ENCODE data around the gene LGR5. TPM values are rescaled to one million over a fixed set of nuclear protein-coding genes. Genes with fewer than 3 reads are reported as not detected.

Gene LGR5
- total RNA-seq, 1 experiment from 2014 or later, result 4.5 TPM

DNA sequence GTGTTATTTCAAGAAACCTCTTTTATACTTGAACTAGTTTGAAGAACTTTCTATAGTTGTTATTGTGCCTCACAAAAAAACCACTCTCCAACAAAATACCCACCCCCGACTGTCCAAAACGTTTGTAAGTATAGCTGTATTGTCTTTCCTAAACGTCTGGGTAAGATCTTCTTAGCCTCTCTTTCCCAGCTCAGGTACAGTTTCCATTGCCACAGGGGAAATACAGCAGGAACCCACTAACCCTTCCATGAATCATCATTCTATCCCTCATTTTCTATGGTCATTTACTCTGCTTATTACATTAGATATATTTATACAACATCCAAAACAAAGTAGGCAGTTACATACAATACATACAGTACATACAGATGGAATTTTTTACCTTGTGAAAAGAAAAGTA, 153.2 kb downstream of the LGR5 start:
- Histone ChIP-seq H3K36me3 (ENCODE audit: insufficient read depth, low read length, poor library complexity, severe bottlenecking) (no peaks in the 10 kb centered on the region), H3K27ac (ENCODE audit: low read depth, low read length, poor library complexity, severe bottlenecking) (no peak overlapping the region), H3K9me3 (ENCODE audit: low read depth, low read length, poor library complexity, severe bottlenecking) (no peaks in the 10 kb centered on the region), H3K4me3 (ENCODE audit: low read depth, low read length, poor library complexity, severe bottlenecking) (no peak overlapping the region), H3K27me3 (replicated peaks; ENCODE audit: insufficient read depth, low read depth, low read length, poor library complexity) (no peaks in the 10 kb centered on the region), H3K4me1 (ENCODE audit: insufficient read depth, low read length, poor library complexity, severe bottlenecking) (no peaks in the 10 kb centered on the region)
- intact Hi-C loops (cut with micrococcal nuclease; ENCODE audit: unreplicated experiment), result no loop called here
- POLR2A ChIA-PET (ENCODE audit: low non-redundant PET), result no interaction called here
- no peak for DNase-seq (ENCODE audit: low spot score)
- TF ChIP-seq EZH2 (IDR thresholded peaks at IDR 0.05; ENCODE audit: borderline replicate concordance, low read depth, low read length, poor library complexity, severe bottlenecking), result no peak
- TF ChIP-seq, protein P1, sequence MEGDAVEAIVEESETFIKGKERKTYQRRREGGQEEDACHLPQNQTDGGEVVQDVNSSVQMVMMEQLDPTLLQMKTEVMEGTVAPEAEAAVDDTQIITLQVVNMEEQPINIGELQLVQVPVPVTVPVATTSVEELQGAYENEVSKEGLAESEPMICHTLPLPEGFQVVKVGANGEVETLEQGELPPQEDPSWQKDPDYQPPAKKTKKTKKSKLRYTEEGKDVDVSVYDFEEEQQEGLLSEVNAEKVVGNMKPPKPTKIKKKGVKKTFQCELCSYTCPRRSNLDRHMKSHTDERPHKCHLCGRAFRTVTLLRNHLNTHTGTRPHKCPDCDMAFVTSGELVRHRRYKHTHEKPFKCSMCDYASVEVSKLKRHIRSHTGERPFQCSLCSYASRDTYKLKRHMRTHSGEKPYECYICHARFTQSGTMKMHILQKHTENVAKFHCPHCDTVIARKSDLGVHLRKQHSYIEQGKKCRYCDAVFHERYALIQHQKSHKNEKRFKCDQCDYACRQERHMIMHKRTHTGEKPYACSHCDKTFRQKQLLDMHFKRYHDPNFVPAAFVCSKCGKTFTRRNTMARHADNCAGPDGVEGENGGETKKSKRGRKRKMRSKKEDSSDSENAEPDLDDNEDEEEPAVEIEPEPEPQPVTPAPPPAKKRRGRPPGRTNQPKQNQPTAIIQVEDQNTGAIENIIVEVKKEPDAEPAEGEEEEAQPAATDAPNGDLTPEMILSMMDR (conservative IDR thresholded peaks at IDR 0.05; ENCODE audit: low read depth, low read length), result no peak
- BruUV-seq (replicated peaks), result no TSS peak
- CTCF ChIA-PET, result no interaction called here

GRCh38 chr12:71594214-71594948, 154.8 kb downstream of the LGR5 start:
- intact Hi-C loops (cut with micrococcal nuclease; ENCODE audit: unreplicated experiment), result no loop called here
- DNase-seq (ENCODE audit: low spot score), result peak; percentile 43
- Histone ChIP-seq H3K4me3 (ENCODE audit: low read depth, low read length, poor library complexity, severe bottlenecking) (no peak overlapping the region), H3K27ac (ENCODE audit: low read depth, low read length, poor library complexity, severe bottlenecking) (no peak overlapping the region), H3K4me1 (ENCODE audit: insufficient read depth, low read length, poor library complexity, severe bottlenecking) (no peaks in the 10 kb centered on the region), H3K27me3 (replicated peaks; ENCODE audit: insufficient read depth, low read depth, low read length, poor library complexity) (no peaks in the 10 kb centered on the region), H3K36me3 (ENCODE audit: insufficient read depth, low read length, poor library complexity, severe bottlenecking) (no peaks in the 10 kb centered on the region), H3K9me3 (ENCODE audit: low read depth, low read length, poor library complexity, severe bottlenecking) (no peaks in the 10 kb centered on the region)
- ChIA-PET CTCF (no interaction called here), POLR2A (ENCODE audit: low non-redundant PET) (no interaction called here)
- TF ChIP-seq, protein P1 (conservative IDR thresholded peaks at IDR 0.05; ENCODE audit: low read depth, low read length), result no peak
- BruUV-seq (replicated peaks), result no TSS peak

DNA sequence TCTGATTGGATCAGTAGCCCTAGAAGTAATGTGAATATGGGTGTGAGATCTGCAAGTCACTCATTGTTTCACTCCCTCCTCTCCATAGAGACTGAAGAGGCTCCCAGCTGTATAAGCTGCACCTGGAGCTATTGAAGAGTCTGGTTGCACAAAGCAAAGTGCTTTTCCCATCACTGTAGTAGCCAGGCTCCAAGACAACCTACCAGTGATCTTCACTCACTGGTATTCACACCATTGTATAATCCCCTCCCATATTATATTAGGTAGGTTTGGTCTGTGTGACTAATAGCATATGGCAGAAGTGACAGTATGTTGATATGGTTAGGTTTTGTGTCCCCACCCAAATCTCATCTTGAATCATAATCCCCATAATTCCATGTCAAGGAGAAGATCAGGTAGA, 159.6 kb downstream of the LGR5 start:
- no peak for TF ChIP-seq EZH2 (IDR thresholded peaks at IDR 0.05; ENCODE audit: borderline replicate concordance, low read depth, low read length, poor library complexity, severe bottlenecking)
- TF ChIP-seq, protein P1 (conservative IDR thresholded peaks at IDR 0.05; ENCODE audit: low read depth, low read length), result no peak
- Histone ChIP-seq H3K27ac (ENCODE audit: low read depth, low read length, poor library complexity, severe bottlenecking) (no peak overlapping the region), H3K36me3 (ENCODE audit: insufficient read depth, low read length, poor library complexity, severe bottlenecking) (no peaks in the 10 kb centered on the region), H3K27me3 (replicated peaks; ENCODE audit: insufficient read depth, low read depth, low read length, poor library complexity) (no peaks in the 10 kb centered on the region), H3K9me3 (ENCODE audit: low read depth, low read length, poor library complexity, severe bottlenecking) (no peaks in the 10 kb centered on the region), H3K4me3 (ENCODE audit: low read depth, low read length, poor library complexity, severe bottlenecking) (no peak overlapping the region), H3K4me1 (ENCODE audit: insufficient read depth, low read length, poor library complexity, severe bottlenecking) (no peaks in the 10 kb centered on the region)
- BruUV-seq (replicated peaks), result no TSS peak
- no peak for DNase-seq (ENCODE audit: low spot score)
- POLR2A ChIA-PET (ENCODE audit: low non-redundant PET), result no interaction called here
- intact Hi-C loops (cut with micrococcal nuclease; ENCODE audit: unreplicated experiment), result no loop called here
- CTCF ChIA-PET, result no interaction called here

All from A673 (cell line).